Heart right ventricle (tissue), 16 donors: Measurements from ENCODE around the gene SERPINB6. TPM values are rescaled to one million over a fixed set of nuclear protein-coding genes. Genes with fewer than 3 reads are reported as not detected.

Source experiments
- ATAC-seq, 8 donors: fragments of 200-7000 bp; cut with Tn5 transposase; one replicate each; pipeline ENCODE4 v1.9.1; 2020; ENCODE audit warnings: mild to moderate bottlenecking in 8 of 8, moderate library complexity in 8 of 8, moderate number of reproducible peaks in 1 of 8
- DNase-seq, 2 donors: peaks; one replicate each; pipeline ENCODE4 v3.0.0-alpha.2; 2020
- H3K27ac ChIP-seq, 10 donors: fragments of 200-600 bp; sonication (generic) in 2 of 10; one replicate each; pipeline versions ENCODE4 v1.5.0 to v1.8.0; 2020 to 2022; ENCODE audit warnings: mild to moderate bottlenecking in 3 of 10
- H3K27me3 ChIP-seq, 7 donors: fragments of 200-600 bp; one replicate each; pipeline ENCODE4 v1.8.0; 2021 to 2022; ENCODE audit warnings: mild to moderate bottlenecking in 2 of 7
- H3K36me3 ChIP-seq, 9 donors: fragments of 200-600 bp; sonication (generic) in 1 of 9; one replicate each; pipeline versions ENCODE4 v1.5.0 to v1.8.0; 2020 to 2022; ENCODE audit warnings: mild to moderate bottlenecking in 2 of 9
- H3K4me1 ChIP-seq, 9 donors: fragments of 200-600 bp; sonication (generic) in 1 of 9; one replicate each; pipeline versions ENCODE4 v1.5.0 to v1.8.0; 2020 to 2022; ENCODE audit warnings: mild to moderate bottlenecking in 4 of 9
- H3K4me3 ChIP-seq, 10 donors: fragments of 200-600 bp; sonication (generic) in 2 of 10; one replicate each; pipeline versions ENCODE4 v1.5.0 to v1.8.0; 2020 to 2022; ENCODE audit warnings: mild to moderate bottlenecking in 7 of 10, moderate library complexity in 2 of 10
- H3K9me3 ChIP-seq, 11 donors: fragments of 200-600 bp in 10 of 11; sonication (generic) in 2 of 11; one replicate each; pipeline versions ENCODE4 v1.5.0 to v1.8.0; 2013 to 2022; ENCODE audit warnings: mild to moderate bottlenecking in 2 of 11, control low read depth in 1 of 11, moderate library complexity in 1 of 11
- WGBS, 2 donors: extraction: QIAGEN DNeasy Blood & Tissue Kit; methylation state at CpG; one replicate each; pipeline ENCODE4 v1.1.7; 2013; ENCODE audit warnings: inconsistent platforms in 1 of 2; 5-methylcytosine and 5-hydroxymethylcytosine counted together
- intact Hi-C, 10 donors: fragments of 100-400 bp; cut with DNase I; formaldehyde crosslinking; loops; one replicate each; pipeline versions ENCODE4 v1.11.1 to v1.14.2; 2022
- polyA plus RNA-seq, 2 donors: library from polyadenylated mRNA; stranded (reverse); fragments of 200-250 nt; gene quantifications; one replicate each; pipeline ENCODE4 v1.2.3, GENCODE V29; 2013
- total RNA-seq, 10 donors: library from RNA; stranded (reverse); fragmentation: NEBNext Ultra II Directional in 3 of 10; extraction: Animal tissue kit (Norgen Biotek cat#: 25700) in 3 of 10; gene quantifications; one replicate each; pipeline versions ENCODE4 v1.2.1 to v1.2.4, GENCODE V29; 2021 to 2023
- TF ChIP-seq, protein P1 (sequence below), 9 donors: fragments of 200-600 bp; sonication (generic) in 2 of 9; IDR thresholded peaks; one replicate each; pipeline versions ENCODE4 v1.5.0 to v1.8.0; 2021 to 2022; ENCODE audit warnings: antibody characterized with exemption in 9 of 9, mild to moderate bottlenecking in 5 of 9, moderate library complexity in 1 of 9
- donor health status: Arrhythmogenic right ventricular cardiomyopathy.
- donor health status: ischemic (EF 13 %, LVEDD 7.1; RV severe dilation, severe dysfunction).
- donor health status: healthy with polysubstance abuse.
- donor health status: DM: no; HTN: yes; CAD: no.
- donor health status: DM: no; HTN: no; CAD: no.
- donor health status: ischemic (EF 25% LVEDD 6.9; RV normal size, moderate dysfunction).
- donor health status: ischemic (EF 25% LVEDD 5.7; RV mildly dilated, moderate dysfunction).
- donor health status: healthy.
- donor health status: DM: yes; HTN: yes; CAD: no.
- donor health status: Ischemic cardiomyopathy.
- donor health status: ischemic (EF 35%, LVEDD 5.7; RV mildly dilated, moderate dysfunction).
- donor health status: nonischemic (EF 11% LVEDD 7.7; RV severe dilation, severe dysfunction).
- donor health status: DM: yes; HTN: yes; CAD: no.
- donor health status: PGD.
- donor health status: ischemic (EF 29% LVEDD 5.4; RV normal size, mild dysfunction).
- donor health status: nonischemic (EF 23%, LVEDD 6.1; RV moderate dilation, normal function).

Gene SERPINB6
- total and polyA plus RNA-seq, 12 donors: 138 to 261 (median 175) TPM

DNA sequence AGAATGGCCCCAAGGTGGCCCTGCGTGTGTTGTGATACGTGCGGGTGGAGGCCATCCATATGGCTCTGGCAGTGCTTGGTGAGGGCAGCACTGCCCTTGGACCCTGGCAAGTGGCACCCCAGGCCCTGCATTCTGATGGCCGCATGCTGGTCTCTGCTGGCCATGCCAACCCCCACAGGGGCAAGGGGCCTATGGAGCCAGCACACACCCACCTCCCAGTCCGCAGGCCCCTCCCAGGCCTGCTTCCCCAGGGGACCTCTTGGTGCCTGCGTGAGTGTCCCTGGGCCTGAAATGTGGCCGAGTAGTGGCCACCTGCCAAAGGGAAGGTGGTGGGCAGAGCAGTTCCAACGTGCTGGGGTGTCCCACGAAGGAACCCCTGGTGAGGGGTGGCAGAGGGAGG, 45.9 kb upstream of the SERPINB6 start:
- 94 to 95% methylated on average over 9 of the region's 9 CpGs for WGBS, 2 donors

DNA sequence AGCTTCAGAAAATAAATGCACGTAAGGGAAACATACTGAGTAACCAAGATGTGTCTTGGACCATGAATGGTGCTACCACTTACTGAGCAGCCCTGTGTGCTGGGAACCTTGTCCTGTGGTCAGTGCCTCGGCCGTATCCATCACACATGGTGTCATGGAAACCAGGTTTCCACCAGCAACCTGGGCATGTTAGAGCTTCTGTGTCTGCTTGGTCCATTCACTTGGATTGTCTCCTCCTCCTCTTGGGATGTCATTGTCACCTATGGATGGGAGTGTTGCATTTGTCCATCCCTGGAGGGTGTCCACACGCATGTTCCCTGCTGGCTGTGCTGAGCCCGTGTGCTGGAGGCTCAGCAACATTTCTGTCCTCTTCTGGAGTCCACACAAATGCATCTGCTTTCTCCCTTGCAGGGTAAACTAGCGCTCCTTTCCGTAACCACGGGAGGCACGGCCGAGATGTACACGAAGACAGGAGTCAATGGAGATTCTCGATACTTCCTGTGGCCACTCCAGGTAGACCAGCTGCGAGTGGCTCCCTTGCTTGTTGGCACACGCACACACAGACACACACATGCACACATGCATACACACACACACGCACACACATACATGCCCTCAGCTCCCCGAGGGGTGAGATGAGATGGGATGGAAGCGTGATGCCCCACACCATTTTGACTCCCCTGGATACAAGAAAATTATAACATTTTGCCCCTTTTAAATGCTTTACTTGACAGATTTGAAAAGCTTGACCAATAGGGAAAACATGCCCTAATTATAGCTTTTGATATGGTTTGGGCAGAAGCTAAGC, 45.3 kb upstream of the SERPINB6 start:
- Histone ChIP-seq H3K4me3 (no peak overlapping the region), H3K9me3 (peaks cover 0 to 9% (median 3%) of the 10 kb centered on the region in 11 donors), H3K36me3 (peaks cover 0 to 88% (median 49%) of the 10 kb centered on the region in 9 donors), H3K27ac (no peak overlapping the region), H3K4me1 (peaks cover 0 to 15% (median 0%) of the 10 kb centered on the region in 9 donors), H3K27me3 (no peaks in the 10 kb centered on the region)
- 97 to 98% methylated on average over 17 of the region's 17 CpGs for WGBS, 2 donors
- no peak for DNase-seq
- intact Hi-C loops: loop anchor here in 1 of 10 donors (5.0 kb wide), 1 partner anchor 36 kb away; no protein-coding TSS in a partner anchor
- TF ChIP-seq, protein P1, sequence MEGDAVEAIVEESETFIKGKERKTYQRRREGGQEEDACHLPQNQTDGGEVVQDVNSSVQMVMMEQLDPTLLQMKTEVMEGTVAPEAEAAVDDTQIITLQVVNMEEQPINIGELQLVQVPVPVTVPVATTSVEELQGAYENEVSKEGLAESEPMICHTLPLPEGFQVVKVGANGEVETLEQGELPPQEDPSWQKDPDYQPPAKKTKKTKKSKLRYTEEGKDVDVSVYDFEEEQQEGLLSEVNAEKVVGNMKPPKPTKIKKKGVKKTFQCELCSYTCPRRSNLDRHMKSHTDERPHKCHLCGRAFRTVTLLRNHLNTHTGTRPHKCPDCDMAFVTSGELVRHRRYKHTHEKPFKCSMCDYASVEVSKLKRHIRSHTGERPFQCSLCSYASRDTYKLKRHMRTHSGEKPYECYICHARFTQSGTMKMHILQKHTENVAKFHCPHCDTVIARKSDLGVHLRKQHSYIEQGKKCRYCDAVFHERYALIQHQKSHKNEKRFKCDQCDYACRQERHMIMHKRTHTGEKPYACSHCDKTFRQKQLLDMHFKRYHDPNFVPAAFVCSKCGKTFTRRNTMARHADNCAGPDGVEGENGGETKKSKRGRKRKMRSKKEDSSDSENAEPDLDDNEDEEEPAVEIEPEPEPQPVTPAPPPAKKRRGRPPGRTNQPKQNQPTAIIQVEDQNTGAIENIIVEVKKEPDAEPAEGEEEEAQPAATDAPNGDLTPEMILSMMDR (IDR thresholded peaks at IDR 0.05): no peak
- ATAC-seq: peak in 1 of 8 donors; percentile 29

More for the DNA sequence above, 45.9 kb upstream of the SERPINB6 start:
- TF ChIP-seq, protein P1 (IDR thresholded peaks at IDR 0.05): no peak
- H3K4me3 ChIP-seq: no peak overlapping the region
- no peak for ATAC-seq
- no peaks in the 10 kb centered on the region for H3K27me3 ChIP-seq
- peaks cover 0 to 20% (median 5%) of the 10 kb centered on the region in 9 donors for H3K4me1 ChIP-seq
- peaks cover 0 to 2% (median 0%) of the 10 kb centered on the region in 11 donors for H3K9me3 ChIP-seq
- DNase-seq: no peak
- peaks cover 0 to 81% (median 43%) of the 10 kb centered on the region in 9 donors for H3K36me3 ChIP-seq
- intact Hi-C loops: loop anchor here in 1 of 10 donors (5.0 kb wide), 1 partner anchor 35 kb away; no protein-coding TSS in a partner anchor
- H3K27ac ChIP-seq: no peak overlapping the region

DNA sequence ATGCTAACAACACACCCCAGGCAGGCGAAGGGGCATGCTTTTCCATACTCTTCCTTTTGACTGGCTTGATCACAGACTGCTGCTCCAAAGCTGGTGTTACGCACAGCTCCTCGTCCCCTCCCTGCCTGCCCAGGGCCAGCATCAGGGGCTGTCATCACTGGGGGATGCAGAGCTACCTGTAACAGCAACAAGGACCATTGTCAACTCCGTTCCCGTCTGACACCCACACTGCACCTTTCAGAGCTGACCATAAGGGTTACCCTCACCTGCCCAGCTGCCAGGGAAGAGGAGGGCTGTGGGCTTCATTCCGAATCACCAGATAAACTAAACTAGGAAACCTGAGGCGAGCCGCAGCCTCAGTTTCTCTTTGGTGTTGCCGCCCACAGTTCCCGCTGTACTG, 43.8 kb upstream of the SERPINB6 start:
- no peak for ATAC-seq

DNA sequence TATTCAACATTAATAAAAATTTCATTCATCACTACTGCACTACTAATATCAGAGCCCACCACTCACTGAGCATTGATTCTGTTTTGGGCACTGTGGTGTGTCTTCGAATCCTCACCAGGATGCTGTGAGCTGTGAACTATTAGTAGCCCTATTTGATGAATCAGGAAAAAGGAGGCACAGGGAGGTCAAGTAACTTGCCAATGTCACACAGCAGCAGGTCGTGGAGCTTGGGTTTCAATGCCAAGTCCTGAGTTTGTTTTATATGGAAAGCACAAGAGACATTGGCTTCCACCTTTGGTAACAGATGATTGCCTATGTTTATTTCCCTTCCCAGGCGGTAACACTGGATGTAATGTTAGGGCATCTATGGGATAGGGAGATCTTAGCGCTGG, 43.3 kb upstream of the SERPINB6 start:
- intact Hi-C loops: loop anchor here in 1 of 10 donors (5.0 kb wide), 1 partner anchor 38 kb away; no protein-coding TSS in a partner anchor
- H3K9me3 ChIP-seq: peaks cover 0 to 23% (median 5%) of the 10 kb centered on the region in 11 donors
- ATAC-seq: no peak
- peaks cover 0 to 91% (median 65%) of the 10 kb centered on the region in 9 donors for H3K36me3 ChIP-seq
- no peaks in the 10 kb centered on the region for H3K27me3 ChIP-seq
- H3K27ac ChIP-seq: no peak overlapping the region
- TF ChIP-seq, protein P1 (IDR thresholded peaks at IDR 0.05): no peak
- WGBS, 2 donors: 95 to 96% methylated on average over 4 of the region's 4 CpGs
- peaks cover 0 to 14% (median 0%) of the 10 kb centered on the region in 9 donors for H3K4me1 ChIP-seq
- DNase-seq: no peak
- H3K4me3 ChIP-seq: no peak overlapping the region

More for the DNA sequence above, 43.8 kb upstream of the SERPINB6 start:
- H3K4me3 ChIP-seq: no peak overlapping the region
- 90 to 94% methylated on average over 10 of the region's 10 CpGs for WGBS, 2 donors
- no peak overlapping the region for H3K27ac ChIP-seq
- no peak for DNase-seq
- TF ChIP-seq, protein P1 (IDR thresholded peaks at IDR 0.05): no peak
- peaks cover 0 to 91% (median 60%) of the 10 kb centered on the region in 9 donors for H3K36me3 ChIP-seq
- intact Hi-C loops: loop anchor here in 1 of 10 donors (5.0 kb wide), 1 partner anchor 37 kb away; no protein-coding TSS in a partner anchor
- H3K9me3 ChIP-seq: peaks cover 0 to 23% (median 5%) of the 10 kb centered on the region in 11 donors
- no peaks in the 10 kb centered on the region for H3K27me3 ChIP-seq
- H3K4me1 ChIP-seq: peaks cover 0 to 14% (median 0%) of the 10 kb centered on the region in 9 donors
